Neural progenitor cell (in vitro differentiated cells): ENCODE data around the gene VOPP1. TPM values are rescaled to one million over a fixed set of nuclear protein-coding genes. Genes with fewer than 3 reads are reported as not detected.

Experiments used
- DNase-seq: peaks from one replicate; pipeline ENCODE4 v3.0.0-alpha.2; 2016; ENCODE audit warnings: low spot score
- H2AFZ ChIP-seq: fragments of 200-600 bp; sonication (generic); replicated peaks from 2 replicates; pipeline ENCODE4 v1.6.1; 2016; ENCODE audit warnings: antibody characterized with exemption
- H3F3A ChIP-seq: fragments of 200-600 bp; sonication (generic); 2 replicates; pipeline ENCODE4 v1.6.1; 2016; ENCODE audit warnings: antibody characterized with exemption, low read depth
- H3K27ac ChIP-seq: fragments of 200-600 bp; sonication (generic); 2 replicates; pipeline ENCODE4 v1.5.1; 2016; ENCODE audit warnings: mild to moderate bottlenecking
- H3K27me3 ChIP-seq: fragments of 200-600 bp; sonication (generic); 2 replicates; pipeline ENCODE4 v1.6.1; 2016; ENCODE audit warnings: mild to moderate bottlenecking, moderate library complexity
- H3K36me3 ChIP-seq: fragments of 200-600 bp; sonication (generic); 2 replicates; pipeline ENCODE4 v1.5.1; 2016
- H3K4me1 ChIP-seq: fragments of 200-600 bp; sonication (generic); 2 replicates; pipeline ENCODE4 v1.6.1; 2016; ENCODE audit warnings: mixed run types
- H3K4me2 ChIP-seq: fragments of 200-600 bp; sonication (generic); 2 replicates; pipeline ENCODE4 v1.6.1; 2016
- H3K4me3 ChIP-seq: fragments of 200-600 bp; sonication (generic); 2 replicates; pipeline ENCODE4 v1.5.1; 2016
- H3K79me2 ChIP-seq: fragments of 200-600 bp; sonication (generic); 2 replicates; pipeline ENCODE4 v1.6.1; 2016; ENCODE audit warnings: low read depth
- H3K9ac ChIP-seq: fragments of 200-600 bp; sonication (generic); 2 replicates; pipeline ENCODE4 v1.6.1; 2016
- H3K9me3 ChIP-seq: fragments of 200-600 bp; sonication (generic); 2 replicates; pipeline ENCODE4 v1.5.1; 2016; ENCODE audit warnings: low read depth
- H4K20me1 ChIP-seq: fragments of 200-600 bp; sonication (generic); 2 replicates; pipeline ENCODE4 v1.6.1; 2016; ENCODE audit warnings: low read depth
- H3K27ac Mint-ChIP-seq: 3 replicates; pipeline ENCODE4 v1.8.0; 2021; ENCODE audit warnings: mixed read lengths
- H3K27me3 Mint-ChIP-seq: 2 replicates; pipeline ENCODE4 v1.8.0; 2022; ENCODE audit warnings: low read depth, mild to moderate bottlenecking, inconsistent platforms, moderate library complexity, mixed read lengths; ENCODE audit not compliant: insufficient read depth
- H3K36me3 Mint-ChIP-seq: 3 replicates; pipeline ENCODE4 v1.8.0; 2021; ENCODE audit warnings: mixed read lengths
- H3K4me1 Mint-ChIP-seq: 3 replicates; pipeline ENCODE4 v1.8.0; 2021; ENCODE audit warnings: mixed read lengths
- H3K4me3 Mint-ChIP-seq: 3 replicates; pipeline ENCODE4 v1.8.0; 2021; ENCODE audit warnings: mild to moderate bottlenecking, moderate library complexity, mixed read lengths
- H3K9me3 Mint-ChIP-seq: 3 replicates; pipeline ENCODE4 v1.8.0; 2020; ENCODE audit warnings: mixed read lengths
- CTCF ChIP-seq: fragments of 200-600 bp; sonication (generic); IDR thresholded peaks from 2 replicates; pipeline ENCODE4 v1.5.1; 2017; ENCODE audit warnings: antibody characterized with exemption, mild to moderate bottlenecking
- EZH2 ChIP-seq: fragments of 200-600 bp; sonication (generic); IDR thresholded peaks from 2 replicates; pipeline ENCODE4 v1.6.1; 2017; ENCODE audit warnings: antibody characterized with exemption, mild to moderate bottlenecking, moderate library complexity
- EZH2phosphoT487 ChIP-seq: fragments of 200-600 bp; sonication (generic); IDR thresholded peaks from 2 replicates; pipeline ENCODE4 v1.6.1; 2017; ENCODE audit warnings: antibody characterized with exemption
- total RNA-seq: library from RNA; depleted of rRNA; stranded (reverse); fragments of >200 nt; gene quantifications from 2 replicates; pipeline ENCODE4 v1.2.3, GENCODE V29; 2015; ENCODE audit warnings: low replicate concordance

The VOPP1 gene
- total RNA-seq, 1 donor from 2014 or later = 46.6 TPM

GRCh38 chr7:55554038-55554437 lies 18.3 kb downstream of the VOPP1 start:
- no peak overlapping the region for H3K4me3 ChIP-seq
- H2AFZ ChIP-seq = no peak overlapping the region
- H3K79me2 ChIP-seq = peaks cover 95% of the 10 kb centered on the region
- H4K20me1 ChIP-seq = peaks cover 71% of the 10 kb centered on the region
- H3K36me3 Mint-ChIP-seq = peaks cover 3% of the 10 kb centered on the region
- no peak overlapping the region for H3K4me3 Mint-ChIP-seq
- peaks cover 4% of the 10 kb centered on the region for H3K27me3 Mint-ChIP-seq
- no peaks in the 10 kb centered on the region for H3K9me3 Mint-ChIP-seq
- H3K27me3 ChIP-seq = no peaks in the 10 kb centered on the region
- H3K27ac ChIP-seq = no peak overlapping the region
- H3F3A ChIP-seq = no peaks in the 10 kb centered on the region
- H3K9ac ChIP-seq = no peak overlapping the region
- TF ChIP-seq EZH2phosphoT487 (no peak), EZH2 (no peak), CTCF (no peak)
- H3K4me1 Mint-ChIP-seq = peaks cover 75% of the 10 kb centered on the region
- no peak overlapping the region for H3K4me2 ChIP-seq
- no peak for DNase-seq
- no peaks in the 10 kb centered on the region for H3K36me3 ChIP-seq
- H3K9me3 ChIP-seq = no peaks in the 10 kb centered on the region
- peaks cover 19% of the 10 kb centered on the region for H3K4me1 ChIP-seq
- H3K27ac Mint-ChIP-seq = peak overlapping the region; percentile 46

- Histone ChIP-seq H3K79me2 (peaks cover 95% of the 10 kb centered on the region), H4K20me1 (peaks cover 65% of the 10 kb centered on the region), H3K36me3 (no peaks in the 10 kb centered on the region), H3K27me3 (no peaks in the 10 kb centered on the region), H3K27ac (no peak overlapping the region), H2AFZ (no peak overlapping the region), H3K4me3 (no peak overlapping the region), H3F3A (no peaks in the 10 kb centered on the region), H3K4me1 (peaks cover 19% of the 10 kb centered on the region), H3K9me3 (no peaks in the 10 kb centered on the region), H3K9ac (no peak overlapping the region), H3K4me2 (no peak overlapping the region)
- DNase-seq = no peak
- peaks cover 3% of the 10 kb centered on the region for H3K27me3 Mint-ChIP-seq
- no peak overlapping the region for H3K27ac Mint-ChIP-seq
- H3K9me3 Mint-ChIP-seq = no peaks in the 10 kb centered on the region
- peaks cover 3% of the 10 kb centered on the region for H3K36me3 Mint-ChIP-seq
- TF ChIP-seq CTCF = no peak
- TF ChIP-seq EZH2phosphoT487 = no peak
- TF ChIP-seq EZH2 = no peak
- no peak overlapping the region for H3K4me3 Mint-ChIP-seq
- H3K4me1 Mint-ChIP-seq = peaks cover 71% of the 10 kb centered on the region
Observed at GRCh38 chr7:55553024-55553345, 19.3 kb downstream of the VOPP1 start.

DNA sequence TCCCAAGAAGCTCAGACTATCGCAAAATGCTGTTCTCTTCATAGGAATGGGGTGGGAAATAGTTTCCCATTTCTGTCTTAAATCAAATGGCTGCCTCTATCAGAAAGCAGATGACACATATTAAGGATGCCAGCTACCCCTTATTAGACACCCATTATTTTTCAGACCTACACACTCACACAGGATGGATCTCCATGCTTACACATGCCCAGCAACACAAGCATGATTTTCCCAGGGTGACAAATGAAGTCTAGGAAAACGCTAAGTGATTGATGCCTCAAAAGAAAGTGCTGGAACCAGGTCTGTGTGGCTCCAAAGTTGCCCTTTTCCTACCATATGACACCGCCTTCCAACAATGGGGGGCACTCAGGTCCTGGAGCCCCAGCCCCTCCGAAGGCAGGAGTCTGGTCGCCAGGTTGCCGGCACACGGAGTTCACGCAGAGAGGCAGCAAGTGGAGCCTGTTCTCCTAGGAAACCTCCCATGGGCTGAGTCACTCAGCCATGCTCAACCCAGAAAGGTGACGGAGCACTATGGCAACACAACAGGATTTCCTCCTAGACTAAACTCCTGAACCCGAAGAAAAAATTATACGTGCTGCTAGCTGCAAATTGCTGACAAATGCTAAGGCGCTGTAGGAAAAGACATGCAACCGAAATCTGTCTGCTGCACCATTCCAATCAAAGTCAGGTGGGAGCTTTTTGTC lies 19.8 kb downstream of the VOPP1 start:
- Histone ChIP-seq H3F3A (no peaks in the 10 kb centered on the region), H3K27ac (no peak overlapping the region)

More for the DNA sequence above, 19.8 kb downstream of the VOPP1 start:
- Histone ChIP-seq H2AFZ (no peak overlapping the region), H4K20me1 (peaks cover 61% of the 10 kb centered on the region), H3K36me3 (no peaks in the 10 kb centered on the region), H3K27me3 (no peaks in the 10 kb centered on the region), H3K9me3 (no peaks in the 10 kb centered on the region), H3K4me2 (no peak overlapping the region), H3K4me1 (peaks cover 16% of the 10 kb centered on the region), H3K79me2 (peaks cover 95% of the 10 kb centered on the region), H3K9ac (no peak overlapping the region), H3K4me3 (no peak overlapping the region)
- Mint-ChIP-seq H3K9me3 (no peaks in the 10 kb centered on the region), H3K4me3 (no peak overlapping the region), H3K27ac (no peak overlapping the region), H3K36me3 (peaks cover 3% of the 10 kb centered on the region), H3K27me3 (peaks cover 3% of the 10 kb centered on the region), H3K4me1 (peaks cover 65% of the 10 kb centered on the region)
- TF ChIP-seq EZH2 (no peak), CTCF (no peak), EZH2phosphoT487 (no peak)
- no peak for DNase-seq
